ENCODE results near the gene CFAP90. TPM values are rescaled to one million over a fixed set of nuclear protein-coding genes. Genes with fewer than 3 reads are reported as not detected.
A peak's percentile ranks its signal among the peaks of the same experiment; 100 is the strongest.

The CFAP90 gene
- total RNA-seq, 1 experiment from 2014 or later, result not detected

DNA sequence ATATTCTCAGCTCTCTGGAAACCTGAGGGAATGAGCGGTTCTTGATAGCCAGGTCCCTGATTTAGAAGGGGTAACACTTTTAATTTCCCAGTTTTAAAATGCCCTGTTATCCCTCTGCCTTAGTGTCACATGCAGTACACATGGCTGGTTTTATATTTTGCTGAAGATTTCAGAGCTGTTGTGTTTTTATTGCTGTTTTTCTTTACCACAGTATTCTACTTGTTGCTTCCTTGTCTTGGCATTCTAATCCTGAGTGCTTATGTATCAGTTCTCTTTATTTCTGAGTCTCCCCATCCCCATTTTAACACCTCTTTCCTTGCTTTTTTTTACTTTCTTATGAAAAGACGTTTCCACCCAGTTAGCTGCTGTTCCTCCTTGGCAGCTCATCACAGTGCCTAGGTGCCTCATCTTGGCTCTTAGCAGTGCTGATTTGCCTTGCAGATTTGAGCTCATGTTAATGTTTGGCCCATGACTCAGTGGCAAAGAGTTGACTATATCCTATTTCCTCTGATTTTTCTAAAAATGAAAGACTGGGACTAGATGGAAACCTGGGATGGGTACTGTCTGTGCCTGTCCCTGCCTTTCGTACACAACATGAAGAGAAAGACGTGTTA lies 21.7 kb upstream of the CFAP90 start:
- Histone ChIP-seq H3K4me1 (ENCODE audit: low read length) (peaks cover 32% of the 10 kb centered on the region), H2AFZ (ENCODE audit: low read length) (no peak overlapping the region), H3K4me3 (ENCODE audit: low read length) (no peak overlapping the region), H3K9me3 (ENCODE audit: low read length) (no peaks in the 10 kb centered on the region), H3K79me2 (ENCODE audit: low read length) (peaks cover 97% of the 10 kb centered on the region), H3K27me3 (ENCODE audit: low read length) (no peaks in the 10 kb centered on the region), H3K36me3 (ENCODE audit: insufficient read depth, low read length) (peaks cover 43% of the 10 kb centered on the region; the same call in 1 of the 2 replicates), H4K20me1 (ENCODE audit: insufficient read depth, low read depth, low read length) (peaks cover 26% of the 10 kb centered on the region), H3K27ac (ENCODE audit: low read length) (no peak overlapping the region), H3K4me2 (ENCODE audit: low read depth, low read length, poor library complexity, severe bottlenecking) (no peak overlapping the region), H3K9me2 (replicated peaks; ENCODE audit: insufficient read depth, low read length) (no peaks in the 10 kb centered on the region), H3K9ac (ENCODE audit: low read length) (no peak overlapping the region)
- DNase-seq, result no peak

DNA sequence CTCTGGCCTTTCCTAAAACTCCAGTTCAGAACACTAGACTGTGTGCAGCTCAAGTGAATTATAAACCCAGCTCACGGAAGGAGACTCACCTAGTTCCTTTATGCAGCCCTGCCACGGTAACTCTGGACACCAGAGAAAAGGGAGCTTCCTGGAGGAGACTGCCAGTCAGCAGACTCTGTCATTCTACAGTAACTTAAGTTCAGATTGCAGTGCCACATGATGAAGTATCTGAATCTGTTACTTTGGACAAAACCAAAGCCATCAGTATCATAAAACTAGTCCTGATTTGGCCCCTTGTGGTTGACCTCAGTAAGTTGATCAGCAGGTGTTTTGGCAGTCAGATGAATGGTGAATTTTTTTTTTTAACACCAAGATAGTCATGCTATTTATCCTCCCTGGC lies 20.7 kb upstream of the CFAP90 start:
- Histone ChIP-seq H3K27me3 (ENCODE audit: low read length) (no peaks in the 10 kb centered on the region), H3K4me1 (ENCODE audit: low read length) (peaks cover 42% of the 10 kb centered on the region), H2AFZ (ENCODE audit: low read length) (no peak overlapping the region), H4K20me1 (ENCODE audit: insufficient read depth, low read depth, low read length) (peaks cover 25% of the 10 kb centered on the region), H3K9me3 (ENCODE audit: low read length) (no peaks in the 10 kb centered on the region), H3K79me2 (ENCODE audit: low read length) (peaks cover 99% of the 10 kb centered on the region), H3K4me3 (ENCODE audit: low read length) (no peak overlapping the region), H3K27ac (ENCODE audit: low read length) (no peak overlapping the region), H3K36me3 (ENCODE audit: insufficient read depth, low read length) (peaks cover 38% of the 10 kb centered on the region; the same call in 1 of the 2 replicates), H3K9ac (ENCODE audit: low read length) (no peak overlapping the region), H3K4me2 (ENCODE audit: low read depth, low read length, poor library complexity, severe bottlenecking) (peak overlapping the region; percentile 67), H3K9me2 (replicated peaks; ENCODE audit: insufficient read depth, low read length) (no peaks in the 10 kb centered on the region)
- DNase-seq, result no peak

DNA sequence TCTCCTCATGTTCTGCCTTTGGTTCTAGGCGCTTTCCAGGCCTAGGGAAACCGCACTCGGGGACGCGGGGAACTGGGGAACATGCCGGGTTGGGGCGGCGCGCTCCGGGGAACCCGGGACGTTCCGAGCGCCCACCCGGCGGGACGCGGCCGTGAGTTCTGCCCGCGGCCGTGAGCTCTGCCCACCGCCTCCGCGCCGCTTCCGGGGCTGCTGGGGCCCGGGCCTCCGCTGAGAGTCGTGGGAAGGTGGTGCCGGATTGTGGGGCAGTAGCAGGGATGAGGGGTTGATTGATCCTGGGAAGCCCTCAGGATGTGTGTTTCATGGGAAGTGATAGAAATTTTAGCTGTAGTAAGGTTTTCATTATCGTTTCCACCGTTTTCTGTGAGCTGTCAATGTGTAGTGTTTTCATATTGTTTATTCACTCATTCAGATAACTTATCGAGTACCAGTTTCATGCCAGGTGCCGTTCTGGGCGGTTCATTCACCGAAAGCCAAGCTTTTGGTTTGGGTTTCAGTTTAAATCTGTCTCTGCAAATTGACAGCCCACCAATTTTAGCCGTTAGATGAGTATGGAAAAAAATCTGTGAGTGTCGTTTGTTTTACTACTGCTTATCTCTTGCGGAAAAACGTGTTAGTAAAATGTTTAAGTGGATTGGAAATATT lies 18.7 kb upstream of the CFAP90 start:
- H3K79me2 ChIP-seq (ENCODE audit: low read length), result peaks cover 98% of the 10 kb centered on the region
- peaks cover 20% of the 10 kb centered on the region for H4K20me1 ChIP-seq (ENCODE audit: insufficient read depth, low read depth, low read length)
- no peaks in the 10 kb centered on the region for H3K27me3 ChIP-seq (ENCODE audit: low read length)
- H3K4me2 ChIP-seq (ENCODE audit: low read depth, low read length, poor library complexity, severe bottlenecking), result peak overlapping the region; percentile 67
- H3K4me3 ChIP-seq (ENCODE audit: low read length), result peak overlapping the region; percentile 68
- peaks cover 55% of the 10 kb centered on the region for H3K4me1 ChIP-seq (ENCODE audit: low read length)
- peak overlapping the region; percentile 96 for H3K9ac ChIP-seq (ENCODE audit: low read length)
- H3K36me3 ChIP-seq (ENCODE audit: insufficient read depth, low read length), result peaks cover 35% of the 10 kb centered on the region; the same call in 1 of the 2 replicates
- DNase-seq, result peak; percentile 63
- no peaks in the 10 kb centered on the region for H3K9me3 ChIP-seq (ENCODE audit: low read length)
- peak overlapping the region; percentile 18; the same call in 1 of the 2 replicates for H3K27ac ChIP-seq (ENCODE audit: low read length)
- no peaks in the 10 kb centered on the region for H3K9me2 ChIP-seq (replicated peaks; ENCODE audit: insufficient read depth, low read length)
- H2AFZ ChIP-seq (ENCODE audit: low read length), result peak overlapping the region; percentile 62; the same call in 1 of the 2 replicates

GRCh38 chr5:7868773-7869473 lies 18.0 kb upstream of the CFAP90 start, which contains the start of the genes FASTKD3 and MTRR:
FASTKD3 (minus strand) TSS chr5:7869031; CDS start chr5:7868083, 948 bp downstream.
MTRR (plus strand) TSS chr5:7869148; CDS start chr5:7870795, 1,647 bp downstream.
- Histone ChIP-seq H2AFZ (ENCODE audit: low read length) (peak within 1 kb of the TSS; percentile 75; the same call in 1 of the 2 replicates), H4K20me1 (ENCODE audit: insufficient read depth, low read depth, low read length) (peaks cover 20% of the 10 kb centered on the region), H3K27me3 (ENCODE audit: low read length) (no peaks in the 10 kb centered on the region), H3K9ac (ENCODE audit: low read length) (peak within 1 kb of the TSS; percentile 96), H3K27ac (ENCODE audit: low read length) (peak within 1 kb of the TSS; percentile 18; the same call in 1 of the 2 replicates), H3K79me2 (ENCODE audit: low read length) (peaks cover 94% of the 10 kb centered on the region), H3K9me2 (replicated peaks; ENCODE audit: insufficient read depth, low read length) (no peaks in the 10 kb centered on the region), H3K9me3 (ENCODE audit: low read length) (no peaks in the 10 kb centered on the region), H3K4me2 (ENCODE audit: low read depth, low read length, poor library complexity, severe bottlenecking) (peak within 1 kb of the TSS; percentile 67), H3K4me1 (ENCODE audit: low read length) (peaks cover 55% of the 10 kb centered on the region), H3K36me3 (ENCODE audit: insufficient read depth, low read length) (peaks cover 38% of the 10 kb centered on the region; the same call in 1 of the 2 replicates), H3K4me3 (ENCODE audit: low read length) (peak within 1 kb of the TSS; percentile 68)
- peak; percentile 97 for DNase-seq

- Histone ChIP-seq H3K9ac (ENCODE audit: low read length) (peak overlapping the region; percentile 96), H3K79me2 (ENCODE audit: low read length) (peaks cover 89% of the 10 kb centered on the region), H3K27me3 (ENCODE audit: low read length) (no peaks in the 10 kb centered on the region), H3K4me2 (ENCODE audit: low read depth, low read length, poor library complexity, severe bottlenecking) (peak overlapping the region; percentile 67), H3K36me3 (ENCODE audit: insufficient read depth, low read length) (peaks cover 40% of the 10 kb centered on the region; the same call in 1 of the 2 replicates), H4K20me1 (ENCODE audit: insufficient read depth, low read depth, low read length) (peaks cover 20% of the 10 kb centered on the region), H2AFZ (ENCODE audit: low read length) (peak overlapping the region; percentile 75; the same call in 1 of the 2 replicates), H3K9me2 (replicated peaks; ENCODE audit: insufficient read depth, low read length) (no peaks in the 10 kb centered on the region), H3K4me3 (ENCODE audit: low read length) (peak overlapping the region; percentile 68), H3K27ac (ENCODE audit: low read length) (no peak overlapping the region), H3K4me1 (ENCODE audit: low read length) (peaks cover 55% of the 10 kb centered on the region), H3K9me3 (ENCODE audit: low read length) (no peaks in the 10 kb centered on the region)
- DNase-seq, result peak; percentile 42
These were observed 17.5 kb upstream of the CFAP90 start for GRCh38 chr5:7868427-7868772.

GRCh38 chr5:7867260-7867659 lies 16.3 kb upstream of the CFAP90 start:
- H3K9me3 ChIP-seq (ENCODE audit: low read length), result no peaks in the 10 kb centered on the region
- H2AFZ ChIP-seq (ENCODE audit: low read length), result no peak overlapping the region
- peak overlapping the region; percentile 68 for H3K4me3 ChIP-seq (ENCODE audit: low read length)
- no peaks in the 10 kb centered on the region for H3K27me3 ChIP-seq (ENCODE audit: low read length)
- DNase-seq, result no peak
- no peaks in the 10 kb centered on the region for H3K9me2 ChIP-seq (replicated peaks; ENCODE audit: insufficient read depth, low read length)
- H3K36me3 ChIP-seq (ENCODE audit: insufficient read depth, low read length), result peaks cover 37% of the 10 kb centered on the region; the same call in 1 of the 2 replicates
- H4K20me1 ChIP-seq (ENCODE audit: insufficient read depth, low read depth, low read length), result peaks cover 20% of the 10 kb centered on the region
- H3K4me2 ChIP-seq (ENCODE audit: low read depth, low read length, poor library complexity, severe bottlenecking), result peak overlapping the region; percentile 67
- no peak overlapping the region for H3K9ac ChIP-seq (ENCODE audit: low read length)
- H3K4me1 ChIP-seq (ENCODE audit: low read length), result peaks cover 50% of the 10 kb centered on the region
- no peak overlapping the region for H3K27ac ChIP-seq (ENCODE audit: low read length)
- peaks cover 77% of the 10 kb centered on the region for H3K79me2 ChIP-seq (ENCODE audit: low read length)

DNA sequence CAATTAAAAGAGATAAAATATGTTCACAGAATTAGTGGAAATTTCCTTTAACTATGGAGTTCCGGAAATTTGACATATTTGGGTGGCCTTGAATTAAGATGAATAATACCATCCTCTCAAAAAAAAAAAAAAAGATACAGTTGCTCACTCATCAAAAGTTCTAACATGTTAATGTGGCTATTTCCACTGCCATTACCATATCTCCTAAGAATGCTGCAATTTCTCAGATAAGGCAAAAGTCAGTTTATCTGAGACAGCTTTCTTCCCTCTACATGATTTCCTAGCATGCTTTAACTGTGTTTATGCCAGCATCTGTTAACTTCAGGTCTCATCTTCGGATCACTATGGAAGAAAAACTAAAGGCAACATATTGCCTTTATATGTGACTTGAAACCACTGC lies 15.3 kb upstream of the CFAP90 start:
- Histone ChIP-seq H3K9ac (ENCODE audit: low read length) (no peak overlapping the region), H3K4me1 (ENCODE audit: low read length) (peaks cover 39% of the 10 kb centered on the region), H4K20me1 (ENCODE audit: insufficient read depth, low read depth, low read length) (peaks cover 17% of the 10 kb centered on the region), H2AFZ (ENCODE audit: low read length) (no peak overlapping the region), H3K36me3 (ENCODE audit: insufficient read depth, low read length) (peaks cover 34% of the 10 kb centered on the region; the same call in 1 of the 2 replicates), H3K27me3 (ENCODE audit: low read length) (no peaks in the 10 kb centered on the region), H3K9me2 (replicated peaks; ENCODE audit: insufficient read depth, low read length) (no peaks in the 10 kb centered on the region), H3K27ac (ENCODE audit: low read length) (no peak overlapping the region), H3K4me2 (ENCODE audit: low read depth, low read length, poor library complexity, severe bottlenecking) (no peak overlapping the region), H3K79me2 (ENCODE audit: low read length) (peaks cover 67% of the 10 kb centered on the region), H3K9me3 (ENCODE audit: low read length) (no peaks in the 10 kb centered on the region), H3K4me3 (ENCODE audit: low read length) (no peak overlapping the region)
- no peak for DNase-seq

Measured in Karpas-422 (cell line).